Left lung (tissue), 10 donors: ENCODE data around the gene BLVRA. TPM values are rescaled to one million over a fixed set of nuclear protein-coding genes. Genes with fewer than 3 reads are reported as not detected.

Source experiments
- ATAC-seq: fragments of 200-7000 bp; cut with Tn5 transposase; one replicate; pipeline ENCODE4 v1.9.1; 2020; ENCODE audit warnings: moderate library complexity
- DNase-seq, 4 donors: peaks; one replicate each; pipeline ENCODE4 v3.0.0-alpha.2; 2013 to 2020
- H3K27ac ChIP-seq, 2 donors: fragments of 200-600 bp; sonication (generic) in 1 of 2; one replicate each; pipeline versions ENCODE4 v1.5.0 to v1.8.0; 2020 to 2021
- H3K27me3 ChIP-seq, 2 donors: fragments of 200-600 bp; sonication (generic) in 1 of 2; one replicate each; pipeline versions ENCODE4 v1.5.0 to v1.8.0; 2020 to 2021
- H3K36me3 ChIP-seq, 2 donors: fragments of 200-600 bp; sonication (generic) in 1 of 2; one replicate each; pipeline versions ENCODE4 v1.5.0 to v1.8.0; 2020 to 2021
- H3K4me1 ChIP-seq, 2 donors: fragments of 200-600 bp; one replicate each; pipeline ENCODE4 v1.8.0; 2021
- H3K4me3 ChIP-seq, 2 donors: fragments of 200-600 bp; sonication (generic) in 1 of 2; one replicate each; pipeline versions ENCODE4 v1.5.0 to v1.8.0; 2020 to 2021; ENCODE audit warnings: mild to moderate bottlenecking in 1 of 2
- H3K9me3 ChIP-seq, 2 donors: fragments of 200-600 bp; sonication (generic) in 1 of 2; one replicate each; pipeline versions ENCODE4 v1.5.0 to v1.8.0; 2020 to 2021
- intact Hi-C, 2 donors: fragments of 100-400 bp; cut with DNase I; formaldehyde crosslinking; loops; one replicate each; pipeline versions ENCODE4 v1.11.2 to v1.14.2; 2022
- polyA plus RNA-seq, 6 donors: library from polyadenylated mRNA; unstranded; fragments of 120-200 nt; gene quantifications; one replicate each; pipeline ENCODE4 v1.2.1, GENCODE V29; 2013; ENCODE audit not compliant: insufficient read length in 6 of 6
- total RNA-seq, 2 donors: library from RNA; stranded (reverse); fragmentation: NEBNext Ultra II Directional; extraction: Animal tissue kit (Norgen Biotek cat#: 25700); gene quantifications; one replicate each; pipeline ENCODE4 v1.2.1, GENCODE V29; 2021
- TF ChIP-seq, protein P1 (sequence below), 2 donors: fragments of 200-600 bp; sonication (generic) in 1 of 2; IDR thresholded peaks; one replicate each; pipeline versions ENCODE4 v1.5.0 to v1.8.0; 2021; ENCODE audit warnings: antibody characterized with exemption in 2 of 2
- donor health status: DM: no; HTN: yes; CAD: no.
- donor health status: DM: no; HTN: no; CAD: no.

The BLVRA gene
- total and polyA plus RNA-seq, 8 donors: 38.0 to 83.8 (median 46.1) TPM

DNA sequence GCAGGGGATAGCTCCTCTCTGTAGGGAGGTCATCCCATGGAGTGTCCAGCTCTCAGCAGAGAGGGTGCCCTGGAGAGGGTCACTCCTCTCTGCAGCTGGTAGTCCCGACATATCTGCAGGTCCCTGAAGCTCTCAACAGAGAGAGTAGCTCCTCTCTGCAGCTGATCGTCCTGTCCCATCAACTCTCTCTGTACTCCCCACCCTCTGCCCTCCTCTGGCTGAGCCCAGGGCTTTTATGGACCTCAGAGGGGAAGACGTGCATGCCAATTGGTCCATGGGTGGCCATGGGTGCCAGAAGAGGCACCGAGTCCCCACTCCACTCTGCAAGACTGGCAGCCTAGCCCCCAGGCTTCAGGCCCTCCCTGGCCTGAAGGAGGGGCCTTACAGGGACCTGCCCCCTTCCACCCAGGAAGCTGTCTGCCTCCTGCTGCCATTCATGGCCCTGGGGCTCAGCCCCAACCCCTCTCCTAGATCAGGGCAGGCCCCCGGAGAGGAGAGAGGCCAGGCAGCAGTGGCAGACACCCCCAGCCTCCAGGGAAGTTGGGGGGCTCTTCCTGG is 9.0 kb upstream of the BLVRA start:
- no peak overlapping the region for H3K4me3 ChIP-seq
- no peak for ATAC-seq

DNA sequence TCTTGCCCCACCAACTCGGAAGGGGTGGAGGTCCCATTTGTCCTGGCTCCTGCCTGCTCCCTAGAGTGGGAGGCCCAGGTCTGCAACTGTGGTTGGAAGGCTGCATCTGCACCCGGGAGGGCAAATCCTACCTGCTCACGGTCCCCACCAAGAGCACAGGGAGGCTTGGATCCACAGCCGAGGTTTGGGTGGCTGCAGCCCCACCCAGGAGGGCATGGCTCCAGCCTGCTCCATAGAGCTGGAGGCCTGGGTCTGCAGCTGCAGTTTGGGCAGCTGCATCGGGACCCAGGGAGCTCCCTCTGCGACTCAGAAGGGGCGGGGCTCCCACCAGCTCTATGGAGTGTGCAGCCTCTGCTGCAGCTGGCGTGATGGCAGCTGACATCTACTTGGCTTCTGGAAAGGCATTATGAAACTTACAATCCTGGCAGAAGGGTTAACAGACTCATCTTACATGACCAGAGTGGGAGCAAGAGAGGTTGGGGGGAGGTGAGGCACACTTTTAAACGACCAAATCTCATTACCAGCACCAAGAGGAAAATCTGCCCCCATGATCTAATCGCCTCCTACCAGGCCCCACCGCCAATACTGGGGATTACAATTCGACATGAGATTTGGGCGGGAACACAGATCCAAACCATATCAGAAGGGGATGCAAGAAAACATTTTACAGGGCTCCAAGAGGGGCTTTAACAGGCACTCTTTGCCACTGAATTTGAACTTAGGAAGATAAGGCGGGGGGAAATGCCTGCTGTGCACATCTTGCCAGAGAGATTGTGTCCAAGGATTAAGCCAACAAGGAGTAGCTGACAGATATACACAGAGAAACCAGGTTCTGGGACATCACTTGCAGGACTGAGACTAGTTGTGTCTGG is 8.2 kb upstream of the BLVRA start:
- ATAC-seq (peak; percentile 52), DNase-seq (peak in 2 of 4 donors; percentile 88 to 93)
- H3K4me3 ChIP-seq: no peak overlapping the region
- no peak overlapping the region for H3K27ac ChIP-seq
- TF ChIP-seq, protein P1, sequence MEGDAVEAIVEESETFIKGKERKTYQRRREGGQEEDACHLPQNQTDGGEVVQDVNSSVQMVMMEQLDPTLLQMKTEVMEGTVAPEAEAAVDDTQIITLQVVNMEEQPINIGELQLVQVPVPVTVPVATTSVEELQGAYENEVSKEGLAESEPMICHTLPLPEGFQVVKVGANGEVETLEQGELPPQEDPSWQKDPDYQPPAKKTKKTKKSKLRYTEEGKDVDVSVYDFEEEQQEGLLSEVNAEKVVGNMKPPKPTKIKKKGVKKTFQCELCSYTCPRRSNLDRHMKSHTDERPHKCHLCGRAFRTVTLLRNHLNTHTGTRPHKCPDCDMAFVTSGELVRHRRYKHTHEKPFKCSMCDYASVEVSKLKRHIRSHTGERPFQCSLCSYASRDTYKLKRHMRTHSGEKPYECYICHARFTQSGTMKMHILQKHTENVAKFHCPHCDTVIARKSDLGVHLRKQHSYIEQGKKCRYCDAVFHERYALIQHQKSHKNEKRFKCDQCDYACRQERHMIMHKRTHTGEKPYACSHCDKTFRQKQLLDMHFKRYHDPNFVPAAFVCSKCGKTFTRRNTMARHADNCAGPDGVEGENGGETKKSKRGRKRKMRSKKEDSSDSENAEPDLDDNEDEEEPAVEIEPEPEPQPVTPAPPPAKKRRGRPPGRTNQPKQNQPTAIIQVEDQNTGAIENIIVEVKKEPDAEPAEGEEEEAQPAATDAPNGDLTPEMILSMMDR (IDR thresholded peaks at IDR 0.05): no peak
- intact Hi-C loops: no loop called here
- H3K4me1 ChIP-seq: peaks cover 0 to 23% of the 10 kb centered on the region in 2 donors
- no peaks in the 10 kb centered on the region for H3K27me3 ChIP-seq
- no peaks in the 10 kb centered on the region for H3K36me3 ChIP-seq
- no peaks in the 10 kb centered on the region for H3K9me3 ChIP-seq

More for the DNA sequence above, 9.0 kb upstream of the BLVRA start:
- Histone ChIP-seq H3K27ac (no peak overlapping the region), H3K4me1 (peaks cover 0 to 17% of the 10 kb centered on the region in 2 donors), H3K36me3 (no peaks in the 10 kb centered on the region), H3K27me3 (no peaks in the 10 kb centered on the region), H3K9me3 (no peaks in the 10 kb centered on the region)
- no peak for DNase-seq
- intact Hi-C loops: no loop called here
- TF ChIP-seq, protein P1 (IDR thresholded peaks at IDR 0.05): no peak

DNA sequence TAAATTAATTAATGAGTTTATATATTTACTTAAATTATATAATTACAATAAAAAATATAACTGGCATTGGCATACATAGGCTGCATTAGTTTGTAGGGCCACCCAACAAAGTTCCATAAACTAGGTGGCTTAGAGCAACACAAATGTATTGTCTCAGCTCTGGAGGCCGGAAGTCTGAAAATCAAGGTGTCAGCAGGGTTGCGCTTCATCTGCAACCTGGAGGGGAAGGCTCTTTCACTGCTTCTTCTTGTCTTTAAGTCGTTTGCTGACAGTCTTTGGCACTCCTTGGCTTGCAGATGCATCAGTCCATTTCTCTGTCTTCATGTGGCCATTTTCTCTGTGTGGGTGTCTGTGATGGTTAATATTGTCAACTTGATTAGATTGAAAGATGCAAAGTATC is 6.1 kb upstream of the BLVRA start:
- Histone ChIP-seq H3K9me3 (no peaks in the 10 kb centered on the region), H3K27ac (no peak overlapping the region), H3K36me3 (no peaks in the 10 kb centered on the region), H3K4me1 (peaks cover 0 to 45% of the 10 kb centered on the region in 2 donors), H3K4me3 (no peak overlapping the region), H3K27me3 (no peaks in the 10 kb centered on the region)
- ATAC-seq (no peak), DNase-seq (no peak)
- intact Hi-C loops: no loop called here
- TF ChIP-seq, protein P1 (IDR thresholded peaks at IDR 0.05): no peak

DNA sequence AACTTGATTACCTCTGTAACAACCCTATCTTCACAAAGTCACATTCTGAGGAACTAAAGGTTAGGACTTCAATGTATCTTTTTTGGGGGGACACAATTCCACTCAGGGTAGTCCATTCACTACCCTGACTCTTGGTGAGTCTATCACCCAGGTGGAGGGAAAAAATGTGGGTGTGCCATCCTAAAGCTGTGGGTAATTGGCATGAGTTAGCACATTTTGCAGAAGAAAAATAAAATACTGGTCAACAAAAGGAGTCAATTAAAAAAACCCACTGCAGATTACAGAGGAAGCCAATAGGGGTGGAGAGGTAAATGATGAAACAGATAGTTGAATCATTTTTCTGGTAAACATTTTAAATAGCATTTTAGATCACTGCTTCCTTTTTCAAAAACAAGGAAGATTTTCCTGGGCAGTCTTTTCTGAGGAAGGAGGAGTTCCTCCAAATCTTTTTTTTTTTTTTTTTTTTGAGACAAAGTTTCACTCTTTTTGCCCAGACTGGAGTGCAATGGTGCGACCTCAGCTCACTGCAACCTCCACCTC is 5.1 kb upstream of the BLVRA start:
- TF ChIP-seq, protein P1 (IDR thresholded peaks at IDR 0.05): no peak

DNA sequence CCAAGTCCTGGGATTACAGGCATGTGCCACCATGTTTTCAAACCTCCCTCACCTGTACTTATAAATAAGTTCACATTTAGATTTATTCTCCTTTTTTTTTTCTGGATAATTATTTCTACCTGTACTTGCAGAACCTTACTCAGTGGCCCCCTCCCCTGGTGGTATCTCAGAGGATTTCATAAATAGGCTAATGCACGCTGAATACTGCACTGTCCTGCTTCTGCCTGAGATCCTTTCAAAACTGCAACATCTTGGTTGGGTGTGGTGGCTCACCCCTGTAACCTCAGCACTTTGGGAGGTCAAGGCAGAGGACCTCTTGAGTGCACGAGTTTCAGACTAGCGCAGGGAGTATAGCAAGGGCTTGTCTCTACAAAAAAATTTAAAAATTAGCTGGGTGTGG is 4.6 kb upstream of the BLVRA start:
- Histone ChIP-seq H3K4me3 (no peak overlapping the region), H3K36me3 (no peaks in the 10 kb centered on the region), H3K4me1 (peaks cover 0 to 54% of the 10 kb centered on the region in 2 donors), H3K9me3 (no peaks in the 10 kb centered on the region), H3K27me3 (no peaks in the 10 kb centered on the region), H3K27ac (no peak overlapping the region)
- intact Hi-C loops: no loop called here
- no peak for ATAC-seq
- no peak for DNase-seq
- TF ChIP-seq, protein P1 (IDR thresholded peaks at IDR 0.05): no peak

More for the DNA sequence above, 5.1 kb upstream of the BLVRA start:
- DNase-seq (no peak), ATAC-seq (no peak)
- Histone ChIP-seq H3K4me1 (peaks cover 0 to 54% of the 10 kb centered on the region in 2 donors), H3K27me3 (no peaks in the 10 kb centered on the region), H3K36me3 (no peaks in the 10 kb centered on the region), H3K4me3 (no peak overlapping the region), H3K27ac (no peak overlapping the region), H3K9me3 (no peaks in the 10 kb centered on the region)
- intact Hi-C loops: no loop called here
